Neural cell (in vitro differentiated cells): ENCODE measurements around the gene AKAP6.

Experiments used
- CTCF ChIP-seq: fragments of 450-650 bp; IDR thresholded peaks from 2 replicates; pipeline ENCODE4 v1.5.1; 2014; ENCODE audit warnings: antibody characterized with exemption, mild to moderate bottlenecking, moderate library complexity; ENCODE audit not compliant: poor library complexity, severe bottlenecking
- EP300 ChIP-seq: fragments of 450-650 bp; conservative IDR thresholded peaks from 2 replicates; pipeline ENCODE4 v1.6.1; 2014; ENCODE audit warnings: antibody characterized with exemption, mild to moderate bottlenecking, moderate library complexity; ENCODE audit not compliant: poor library complexity, severe bottlenecking
- EZH2 ChIP-seq: fragments of 200-600, 300-800 bp; shearing (Covaris generic), sonication (generic); IDR thresholded peaks from 2 replicates; pipeline ENCODE4 v1.6.1; 2014; ENCODE audit warnings: antibody characterized with exemption, low read length, borderline replicate concordance, mild to moderate bottlenecking; ENCODE audit not compliant: insufficient read depth, poor library complexity, severe bottlenecking
- POLR2AphosphoS5 ChIP-seq: IDR thresholded peaks from 2 replicates; pipeline ENCODE4 v1.6.1; 2012
- RAD21 ChIP-seq: fragments of 450-650 bp; conservative IDR thresholded peaks from 2 replicates; pipeline ENCODE4 v1.6.1; 2014; ENCODE audit warnings: antibody characterized with exemption, mild to moderate bottlenecking, moderate library complexity
- SMC3 ChIP-seq: fragments of 450-650 bp; conservative IDR thresholded peaks from 2 replicates; pipeline ENCODE4 v1.6.1; 2014; ENCODE audit warnings: antibody characterized with exemption, mild to moderate bottlenecking, moderate library complexity; ENCODE audit not compliant: poor library complexity
- TAF1 ChIP-seq: IDR thresholded peaks from 2 replicates; pipeline ENCODE4 v1.6.1; 2012; ENCODE audit warnings: low read depth

- TF ChIP-seq EZH2, result no peak
- no peak for TF ChIP-seq CTCF
- no peak for TF ChIP-seq RAD21
- TF ChIP-seq TAF1, result no peak
- no peak for TF ChIP-seq POLR2AphosphoS5
- no peak for TF ChIP-seq SMC3
- TF ChIP-seq EP300, result no peak
These were observed 273.6 kb downstream of the AKAP6 start for GRCh38 chr14:32602699-32603098.
